AG08396 (cell line): Measurements from ENCODE around the gene KIF26A.
"Not testable (repeated sequence)": the region's sequence is repeated elsewhere in the genome, so short reads cannot be mapped to it uniquely, and the experiment has no call there.

Experiments used
- DNase-seq: peaks from one replicate; pipeline ENCODE4 v3.0.0; 2012; ENCODE audit warnings: low spot score, mixed read lengths

Gene KIF26A

GRCh38 chr14:104143521-104144452, 5.4 kb downstream of the KIF26A start:
- DNase-seq = no peak

- no peak for DNase-seq
Measured at GRCh38 chr14:104144453-104144790, 6.0 kb downstream of the KIF26A start.

- no peak for DNase-seq
Measured at GRCh38 chr14:104144911-104145825, 6.8 kb downstream of the KIF26A start.

- DNase-seq = no peak
Measured at GRCh38 chr14:104145826-104146601, 7.6 kb downstream of the KIF26A start.

- DNase-seq = no peak
Measured at GRCh38 chr14:104146651-104147345, 8.4 kb downstream of the KIF26A start.

GRCh38 chr14:104147346-104148125, 9.1 kb downstream of the KIF26A start:
- DNase-seq = no peak

GRCh38 chr14:104148433-104149277, 10.3 kb downstream of the KIF26A start:
- no peak for DNase-seq

GRCh38 chr14:104149278-104149595, 10.8 kb downstream of the KIF26A start:
- no peak for DNase-seq

- no peak for DNase-seq
Measured at GRCh38 chr14:104149617-104150135, 11.3 kb downstream of the KIF26A start.

- no peak for DNase-seq
Measured at GRCh38 chr14:104150136-104151025, 12.0 kb downstream of the KIF26A start.

- DNase-seq = no peak
Measured at GRCh38 chr14:104151026-104151381, 12.6 kb downstream of the KIF26A start.

- DNase-seq = no peak
Measured at GRCh38 chr14:104151566-104152245, 13.3 kb downstream of the KIF26A start.

GRCh38 chr14:104152246-104152575, 13.8 kb downstream of the KIF26A start:
- DNase-seq = no peak

GRCh38 chr14:104152686-104153393, 14.5 kb downstream of the KIF26A start:
- no peak for DNase-seq

GRCh38 chr14:104153394-104153755, 15.0 kb downstream of the KIF26A start:
- DNase-seq = not testable (repeated sequence)

- DNase-seq = no peak
Measured at GRCh38 chr14:104154246-104154645, 15.9 kb downstream of the KIF26A start.

- no peak for DNase-seq
Measured at GRCh38 chr14:104155513-104155912, 17.1 kb downstream of the KIF26A start.

- no peak for DNase-seq
Measured at GRCh38 chr14:104156142-104156541, 17.8 kb downstream of the KIF26A start.
